ENCODE measurements around the gene TMEM117. TPM values are rescaled to one million over a fixed set of nuclear protein-coding genes. Genes with fewer than 3 reads are reported as not detected.

Gene TMEM117
- total RNA-seq, 2 donors from 2014 or later, result 0.79 to 1.4 TPM

- WGBS, 2 experiments (ENCODE audit: insufficient coverage in 1 of 2, insufficient read length in 1 of 2), result 93 to 95% methylated on average over 7 to 8 of the region's 8 CpGs
- no peak for DNase-seq
- TF ChIP-seq CTCF (conservative IDR thresholded peaks at IDR 0.05), result no peak
- no peak overlapping the region for H3K27ac ChIP-seq (ENCODE audit: low read depth, low read length)
- Mint-ChIP-seq H3K27me3 (ENCODE audit: insufficient read depth) (no peaks in the 10 kb centered on the region), H3K9me3 (no peaks in the 10 kb centered on the region), H3K36me3 (ENCODE audit: low read depth) (no peaks in the 10 kb centered on the region), H3K4me3 (no peak overlapping the region), H3K27ac (no peak overlapping the region), H3K4me1 (no peaks in the 10 kb centered on the region)
- no peak overlapping the region for H3K9ac ChIP-seq (ENCODE audit: extremely low read depth, low read length, poor library complexity, severe bottlenecking)
- no peaks in the 10 kb centered on the region for H3K4me1 ChIP-seq (ENCODE audit: control insufficient read depth, insufficient read depth, low read length)
- H3K27me3 ChIP-seq (ENCODE audit: control insufficient read depth, insufficient read depth, low read length, poor library complexity, severe bottlenecking), result no peaks in the 10 kb centered on the region
- no peak overlapping the region for H3K4me3 ChIP-seq (ENCODE audit: low read length)
- H3K9me3 ChIP-seq (ENCODE audit: control insufficient read depth, low read length), result no peaks in the 10 kb centered on the region
- no peaks in the 10 kb centered on the region for H3K36me3 ChIP-seq (ENCODE audit: control insufficient read depth, insufficient read depth, low read length)
Observed at GRCh38 chr12:43884683-43885410, 49.0 kb downstream of the TMEM117 start.

- H3K27me3 Mint-ChIP-seq (ENCODE audit: insufficient read depth), result no peaks in the 10 kb centered on the region
- Histone ChIP-seq H3K27ac (ENCODE audit: low read depth, low read length) (no peak overlapping the region), H3K4me1 (ENCODE audit: control insufficient read depth, insufficient read depth, low read length) (no peaks in the 10 kb centered on the region), H3K36me3 (ENCODE audit: control insufficient read depth, insufficient read depth, low read length) (no peaks in the 10 kb centered on the region), H3K27me3 (ENCODE audit: control insufficient read depth, insufficient read depth, low read length, poor library complexity, severe bottlenecking) (no peaks in the 10 kb centered on the region), H3K4me3 (ENCODE audit: low read length) (no peak overlapping the region), H3K9ac (ENCODE audit: extremely low read depth, low read length, poor library complexity, severe bottlenecking) (no peak overlapping the region), H3K9me3 (ENCODE audit: control insufficient read depth, low read length) (no peaks in the 10 kb centered on the region)
- H3K27ac Mint-ChIP-seq, result no peak overlapping the region
- no peak for TF ChIP-seq CTCF (conservative IDR thresholded peaks at IDR 0.05)
- H3K4me3 Mint-ChIP-seq, result no peak overlapping the region
- no peaks in the 10 kb centered on the region for H3K4me1 Mint-ChIP-seq
- H3K9me3 Mint-ChIP-seq, result peaks cover 2% of the 10 kb centered on the region
- no peaks in the 10 kb centered on the region for H3K36me3 Mint-ChIP-seq (ENCODE audit: low read depth)
- 92 to 95% methylated on average over 2 of the region's 2 CpGs for WGBS, 2 experiments (ENCODE audit: insufficient coverage in 1 of 2, insufficient read length in 1 of 2)
- DNase-seq, result no peak
Observed at GRCh38 chr12:43887397-43887796, 51.5 kb downstream of the TMEM117 start.

- Mint-ChIP-seq H3K4me3 (no peak overlapping the region), H3K27ac (no peak overlapping the region), H3K4me1 (no peaks in the 10 kb centered on the region), H3K36me3 (ENCODE audit: low read depth) (no peaks in the 10 kb centered on the region), H3K9me3 (peaks cover 6% of the 10 kb centered on the region), H3K27me3 (ENCODE audit: insufficient read depth) (no peaks in the 10 kb centered on the region)
- no peak for TF ChIP-seq CTCF (conservative IDR thresholded peaks at IDR 0.05)
- no peaks in the 10 kb centered on the region for H3K9me3 ChIP-seq (ENCODE audit: control insufficient read depth, low read length)
- H3K4me3 ChIP-seq (ENCODE audit: low read length), result no peak overlapping the region
- H3K27ac ChIP-seq (ENCODE audit: low read depth, low read length), result no peak overlapping the region
- WGBS, 2 experiments (ENCODE audit: insufficient coverage in 1 of 2, insufficient read length in 1 of 2), result 90 to 94% methylated on average over 2 to 3 of the region's 3 CpGs
- no peak for DNase-seq
- H3K27me3 ChIP-seq (ENCODE audit: control insufficient read depth, insufficient read depth, low read length, poor library complexity, severe bottlenecking), result no peaks in the 10 kb centered on the region
- no peak overlapping the region for H3K9ac ChIP-seq (ENCODE audit: extremely low read depth, low read length, poor library complexity, severe bottlenecking)
- H3K4me1 ChIP-seq (ENCODE audit: control insufficient read depth, insufficient read depth, low read length), result no peaks in the 10 kb centered on the region
- H3K36me3 ChIP-seq (ENCODE audit: control insufficient read depth, insufficient read depth, low read length), result no peaks in the 10 kb centered on the region
Observed at GRCh38 chr12:43891856-43892574, 56.1 kb downstream of the TMEM117 start.

Measured in endodermal cell (in vitro differentiated cells).